Measurements from ENCODE around the gene PHC3. TPM values are rescaled to one million over a fixed set of nuclear protein-coding genes. Genes with fewer than 3 reads are reported as not detected.

The PHC3 gene
- total RNA-seq, 2 donors from 2014 or later: 49.3 to 51.1 TPM

- no peak for ATAC-seq
- intact Hi-C loops (cut with DNase I, micrococcal nuclease): no loop called here
- DNase-seq: no peak
These were observed 127.3 kb downstream of the PHC3 start for GRCh38 chr3:170054204-170054603.

- DNase-seq: no peak
- intact Hi-C loops (cut with DNase I, micrococcal nuclease): no loop called here
- ATAC-seq: no peak
These were observed 129.1 kb downstream of the PHC3 start for GRCh38 chr3:170052398-170052797.

- no peak for ATAC-seq
- DNase-seq: no peak
These were observed 130.8 kb downstream of the PHC3 start for GRCh38 chr3:170050753-170051152.

GRCh38 chr3:170049146-170050000 is 132.2 kb downstream of the PHC3 start:
- ATAC-seq (peak; percentile 46), DNase-seq (peak; percentile 54 to 76)
- intact Hi-C loops (cut with DNase I, micrococcal nuclease): no loop called here

More at GRCh38 chr3:170050753-170051152, 130.8 kb downstream of the PHC3 start:
- intact Hi-C loops (cut with DNase I, micrococcal nuclease): no loop called here

GRCh38 chr3:170047133-170047404 is 134.5 kb downstream of the PHC3 start:
- intact Hi-C loops (cut with DNase I, micrococcal nuclease): no loop called here
- ATAC-seq (peak; percentile 8), DNase-seq (peak; percentile 48 to 50)

- peak; percentile 71 for ATAC-seq
- peak in 1 of 2 donors; percentile 30 for DNase-seq
These were observed 135.0 kb downstream of the PHC3 start for GRCh38 chr3:170046269-170047132.

DNA sequence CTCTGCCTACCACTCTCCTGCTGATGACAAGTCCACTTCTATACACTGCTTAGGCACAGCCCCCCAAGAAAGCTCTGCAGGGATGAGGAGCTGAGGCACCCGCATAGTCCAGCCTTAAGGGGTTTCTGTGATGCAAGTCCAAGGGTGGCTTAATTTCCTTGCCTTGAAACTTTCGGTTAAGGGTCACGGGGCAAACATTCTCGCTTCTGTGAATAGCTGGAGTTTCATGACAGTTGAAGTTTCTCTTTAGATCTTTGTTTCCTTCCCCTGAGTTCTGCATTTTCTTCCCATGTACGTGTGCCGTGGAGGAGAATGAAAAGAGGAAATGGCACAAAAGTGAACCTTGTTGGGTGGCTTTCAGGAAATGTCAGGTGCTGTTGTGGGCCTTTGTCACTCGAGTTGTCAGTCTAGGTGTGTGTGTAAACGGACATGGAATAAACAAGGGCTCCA is 136.7 kb downstream of the PHC3 start:
- peak; percentile 24 for ATAC-seq
- peak in 1 of 2 donors; percentile 27 for DNase-seq
- intact Hi-C loops (cut with DNase I, micrococcal nuclease): no loop called here

More at GRCh38 chr3:170046269-170047132, 135.0 kb downstream of the PHC3 start:
- intact Hi-C loops (cut with DNase I, micrococcal nuclease): no loop called here

GRCh38 chr3:170044271-170044670 is 137.3 kb downstream of the PHC3 start:
- ATAC-seq: no peak
- no peak for DNase-seq
- intact Hi-C loops (cut with DNase I, micrococcal nuclease): no loop called here

GRCh38 chr3:170043506-170043905 is 138.0 kb downstream of the PHC3 start:
- intact Hi-C loops (cut with DNase I, micrococcal nuclease): no loop called here
- no peak for ATAC-seq

DNA sequence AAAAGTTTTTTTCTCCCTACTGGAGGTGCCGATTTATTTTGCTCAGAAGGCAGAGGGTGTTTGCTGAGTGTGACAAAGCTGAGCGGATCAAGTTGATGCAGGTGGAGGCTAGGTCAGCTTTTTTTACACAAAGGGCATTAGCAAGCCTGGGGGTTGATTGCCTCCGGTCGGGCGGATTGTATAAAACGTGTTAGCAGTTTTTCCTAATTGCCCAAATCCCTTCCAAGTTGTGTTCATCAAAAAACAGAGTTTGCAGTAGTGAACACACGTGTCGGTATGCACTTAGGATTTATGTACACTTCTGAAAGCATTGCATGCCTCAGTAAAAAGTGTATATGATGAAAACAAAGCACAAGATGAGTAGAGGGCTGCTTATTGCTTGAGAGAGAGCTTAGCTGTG is 141.1 kb downstream of the PHC3 start:
- intact Hi-C loops (cut with DNase I, micrococcal nuclease): no loop called here
- DNase-seq: no peak
- no peak for ATAC-seq

More at GRCh38 chr3:170043506-170043905, 138.0 kb downstream of the PHC3 start:
- no peak for DNase-seq

DNA sequence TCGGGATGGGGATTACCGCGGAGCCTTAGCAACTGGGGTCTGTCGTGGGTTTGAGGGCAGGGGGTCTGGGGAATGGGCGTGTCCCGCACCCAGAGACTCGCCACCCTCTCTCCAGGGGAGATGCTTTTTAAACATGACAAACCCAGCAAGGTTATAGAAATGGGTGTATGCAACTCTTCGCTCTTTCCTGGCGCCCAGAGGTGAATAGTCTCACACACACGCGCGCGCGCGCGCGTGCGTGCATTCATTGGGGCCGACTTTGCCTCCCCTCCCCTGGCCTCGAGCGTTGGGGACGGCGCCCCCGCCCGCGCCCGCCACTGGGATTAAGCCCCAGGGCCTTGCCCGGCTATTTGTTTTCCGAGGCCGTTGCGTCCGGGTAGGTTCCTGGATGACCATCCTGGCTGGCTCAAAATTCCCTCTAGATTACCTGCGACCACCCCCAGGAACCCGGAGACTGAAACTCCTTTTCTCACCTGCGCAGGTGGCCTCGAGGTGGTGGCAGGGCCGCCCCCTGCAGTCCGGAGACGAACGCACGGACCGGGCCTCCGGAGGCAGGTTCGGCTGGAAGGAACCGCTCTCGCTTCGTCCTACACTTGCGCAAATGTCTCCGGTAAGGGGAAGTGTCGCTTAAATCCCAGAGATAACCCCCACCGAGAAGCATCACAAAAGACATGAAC is 143.0 kb downstream of the PHC3 start:
- intact Hi-C loops (cut with DNase I, micrococcal nuclease): no loop called here
- peak; percentile 50 for ATAC-seq
- peak; percentile 53 to 70 for DNase-seq

Other genes starting within 250 kb of the PHC3 start
- gene SEC62, start 214.9 kb downstream of the PHC3 start, total RNA-seq: 10 to 100 TPM; 80.8 to 87.0 TPM
- gene GPR160, start 143.7 kb downstream of the PHC3 start, total RNA-seq: 10 to 100 TPM; 65.7 to 82.6 TPM
- 10 to 100 TPM; 48.7 to 49.4 TPM for gene PRKCI, start 40.7 kb upstream of the PHC3 start, total RNA-seq
- 10 to 100 TPM; 43.9 to 51.1 TPM for gene SKIL, start 176.0 kb upstream of the PHC3 start, total RNA-seq
- gene CLDN11, start 237.1 kb upstream of the PHC3 start, total RNA-seq: 1 to 10 TPM; 4.3 to 7.7 TPM

Measured in left colon (tissue), 2 donors.